Right kidney (tissue), 1 donor: ENCODE results near the gene EXOC4.
"Not testable (repeated sequence)": the region's sequence is repeated elsewhere in the genome, so short reads cannot be mapped to it uniquely, and the experiment has no call there.

ENCODE experiments used
- DNase-seq: peaks from one replicate; pipeline ENCODE4 v3.0.0-alpha.2; 2016

EXOC4 gene

DNA sequence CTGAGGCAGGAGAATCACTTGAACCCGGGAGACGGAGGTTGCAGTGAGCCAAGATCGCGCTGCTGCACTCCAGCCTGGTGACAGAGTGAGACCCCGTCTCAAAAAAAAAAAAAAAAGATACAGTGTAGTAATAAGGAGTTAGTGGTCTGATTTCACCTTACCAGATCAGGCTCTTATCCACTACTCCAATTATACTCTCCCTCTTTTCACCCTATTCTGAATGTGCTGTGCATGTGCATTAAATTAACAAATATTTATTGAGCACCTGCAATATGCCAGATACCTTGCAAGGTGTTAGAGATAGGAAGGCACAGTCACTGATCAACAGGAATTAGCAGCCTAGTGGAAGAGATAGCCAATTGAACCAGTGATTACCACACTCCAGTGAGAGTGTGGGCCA is 632.3 kb downstream of the EXOC4 start:
- DNase-seq = no peak

DNA sequence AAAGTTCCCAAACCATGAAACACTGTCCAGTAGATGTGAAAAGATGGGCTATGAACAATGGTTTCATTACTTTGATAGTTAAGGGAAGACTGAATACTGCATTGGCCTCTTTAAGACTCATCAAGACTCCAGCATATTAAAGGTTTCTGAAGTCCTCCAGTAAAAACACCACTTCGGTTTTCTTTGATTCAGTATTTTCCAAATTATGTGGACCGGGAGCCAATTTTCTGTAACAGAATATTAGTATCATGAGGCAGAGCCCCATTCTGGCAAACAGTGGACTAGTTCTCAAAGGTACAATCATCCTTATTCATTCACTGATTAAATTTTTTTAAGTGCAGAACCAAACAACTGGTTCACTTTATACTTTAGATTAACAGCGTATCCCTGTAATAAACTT is 633.2 kb downstream of the EXOC4 start:
- no peak for DNase-seq

- no peak for DNase-seq
These were observed 633.9 kb downstream of the EXOC4 start for GRCh38 chr7:133886797-133887196.

DNA sequence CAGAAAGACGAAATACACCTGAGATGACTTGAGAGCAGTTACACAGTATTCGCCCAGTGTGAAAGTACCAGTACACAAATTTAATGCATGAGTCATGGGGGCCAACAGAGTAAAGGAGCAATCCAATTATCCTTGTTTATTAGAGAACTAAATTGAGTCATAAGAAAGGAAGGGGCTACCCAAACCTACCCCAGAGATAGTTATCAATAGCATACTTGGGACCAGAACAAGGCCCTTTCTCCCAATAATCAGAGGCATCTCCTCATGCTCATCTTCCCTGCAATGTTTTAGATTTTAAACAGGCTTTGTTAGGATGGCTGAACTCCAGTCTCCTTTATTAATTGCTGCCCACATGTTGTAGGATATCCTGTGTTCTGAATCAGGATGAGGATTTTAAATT is 634.6 kb downstream of the EXOC4 start:
- DNase-seq = no peak

DNA sequence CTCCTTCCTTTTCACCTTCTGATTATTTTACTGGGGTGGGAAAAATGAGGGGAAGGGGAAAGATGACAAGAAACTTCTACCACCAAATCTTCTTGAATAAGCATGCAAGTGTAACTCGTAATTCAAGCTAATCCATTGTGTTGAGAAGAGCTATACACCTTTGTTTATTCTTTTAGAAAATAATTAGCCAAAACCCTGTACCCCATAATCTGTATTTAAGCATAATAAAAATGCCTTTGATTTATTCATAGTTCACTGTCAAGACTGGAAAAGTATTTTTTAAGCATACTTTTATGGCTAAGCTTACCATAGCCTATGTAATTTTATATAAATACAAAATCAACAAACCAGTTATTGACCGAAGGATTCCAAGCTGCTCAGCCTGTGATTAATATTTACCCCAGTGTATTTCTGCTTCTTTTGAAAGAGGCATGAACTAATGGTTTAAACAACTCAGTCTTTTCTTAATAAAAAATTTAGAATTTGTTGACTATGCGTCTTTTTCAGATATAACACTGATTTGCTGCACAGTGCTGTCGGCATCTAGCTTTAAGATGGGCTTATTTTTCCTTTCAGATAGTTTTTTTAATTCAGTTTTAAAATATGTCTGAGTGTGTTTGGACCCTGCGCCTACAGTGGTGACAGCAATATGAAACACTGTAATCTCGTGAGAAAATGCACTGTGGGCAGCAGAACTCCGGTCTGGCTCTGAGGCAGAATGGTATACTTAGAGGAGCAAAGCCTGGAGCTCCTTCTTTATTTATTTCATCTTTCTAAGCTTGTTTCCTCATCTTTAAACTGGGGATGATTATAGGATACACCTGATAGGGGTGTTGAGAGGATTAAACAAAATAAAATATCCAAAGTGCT is 635.4 kb downstream of the EXOC4 start:
- DNase-seq = no peak

DNA sequence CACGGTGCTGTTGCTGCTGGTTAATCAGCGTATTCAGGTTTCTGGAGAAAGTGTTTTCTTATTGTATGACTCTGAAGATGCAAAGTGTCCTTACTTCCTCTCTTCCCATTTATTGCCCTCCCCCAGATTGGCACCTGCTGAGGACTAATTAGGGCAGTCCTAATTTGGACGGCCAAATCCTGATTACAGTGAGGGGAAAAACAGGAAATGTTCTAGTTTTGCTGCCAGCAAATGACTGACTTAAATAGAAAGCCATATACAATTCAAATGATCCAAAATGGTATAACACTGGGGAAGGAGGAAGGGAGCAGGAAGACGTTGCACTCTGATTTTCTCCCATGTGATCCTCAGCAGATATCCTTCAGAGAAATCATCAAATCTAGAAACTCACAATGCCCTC is 651.9 kb downstream of the EXOC4 start:
- no peak for DNase-seq

DNA sequence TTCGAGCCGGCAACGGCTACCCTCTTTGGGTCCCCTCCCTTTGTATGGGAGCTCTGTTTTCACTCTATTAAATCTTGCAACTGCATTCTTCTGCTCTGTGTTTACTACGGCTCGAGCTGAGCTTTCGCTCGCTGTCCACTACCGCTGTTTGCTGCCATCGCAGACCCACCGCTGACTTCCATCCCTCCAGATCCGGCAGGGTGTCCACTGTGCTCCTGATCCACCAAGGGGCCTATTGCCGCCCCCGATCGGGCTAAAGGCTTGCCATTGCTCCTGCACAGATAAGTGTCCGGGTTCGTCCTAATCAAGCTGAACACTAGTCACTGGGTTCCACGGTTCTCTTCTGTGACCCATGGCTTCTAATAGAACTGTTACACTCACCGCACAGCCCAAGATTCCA is 653.7 kb downstream of the EXOC4 start:
- DNase-seq = not testable (repeated sequence)

GRCh38 chr7:133910761-133911160 is 657.9 kb downstream of the EXOC4 start:
- DNase-seq = no peak

DNA sequence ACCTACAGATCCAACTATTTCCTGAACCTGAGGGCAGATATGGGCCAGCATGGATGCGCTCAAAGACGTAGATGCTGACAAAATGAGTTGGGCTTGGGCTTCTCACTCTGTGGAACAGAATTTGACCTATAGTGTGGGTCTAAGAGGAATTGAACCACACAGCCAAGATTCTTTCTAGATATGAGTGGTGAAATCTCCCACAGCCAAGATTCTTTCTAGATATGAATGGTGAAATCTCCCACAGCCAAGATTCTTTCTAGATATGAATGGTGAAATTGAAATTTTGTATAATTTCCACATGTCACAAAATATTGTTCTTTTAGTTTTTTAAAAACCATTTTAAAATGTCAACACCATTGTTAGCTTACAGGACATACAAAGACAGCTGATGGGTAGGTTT is 658.8 kb downstream of the EXOC4 start:
- DNase-seq = no peak

DNA sequence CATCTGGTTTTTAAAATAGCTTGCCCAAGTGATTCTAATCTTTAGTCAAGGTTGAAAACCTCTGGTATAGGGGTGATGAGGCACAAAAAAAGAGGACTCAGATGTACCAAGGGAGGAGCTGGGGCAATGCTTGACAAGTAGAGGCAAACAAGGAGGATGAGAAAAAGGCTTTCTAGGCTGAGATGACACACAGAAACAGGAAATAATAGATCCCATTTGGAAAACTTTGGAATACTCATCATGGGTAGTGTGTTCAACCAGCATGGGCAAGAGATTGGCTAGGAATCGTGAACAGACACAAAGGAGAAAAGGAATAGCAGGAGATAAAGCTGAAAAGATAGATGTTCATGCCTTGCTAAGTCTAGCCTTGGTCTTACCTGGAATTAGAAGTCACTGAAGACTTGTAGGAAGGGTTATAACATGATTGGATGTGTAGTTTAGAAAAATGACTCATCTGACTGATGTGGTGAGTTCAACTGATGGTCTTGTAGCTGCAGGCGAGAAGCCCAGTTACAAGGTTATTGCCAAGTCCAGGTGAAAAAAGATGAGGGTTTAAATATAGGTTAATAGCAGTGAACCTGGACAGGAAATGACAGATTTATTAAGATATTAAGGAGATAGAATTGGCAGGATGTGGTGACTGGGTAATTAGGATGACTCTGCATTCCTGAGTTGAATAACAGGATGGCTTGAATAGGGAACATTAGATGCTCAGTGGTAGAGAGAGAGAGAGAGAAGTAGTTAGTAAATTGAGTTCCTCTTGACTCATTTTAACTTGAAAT is 660.2 kb downstream of the EXOC4 start:
- DNase-seq = no peak

- DNase-seq = no peak
These were observed 663.7 kb downstream of the EXOC4 start for GRCh38 chr7:133916621-133917020.

- DNase-seq = no peak
These were observed 666.9 kb downstream of the EXOC4 start for GRCh38 chr7:133919810-133920209.

DNA sequence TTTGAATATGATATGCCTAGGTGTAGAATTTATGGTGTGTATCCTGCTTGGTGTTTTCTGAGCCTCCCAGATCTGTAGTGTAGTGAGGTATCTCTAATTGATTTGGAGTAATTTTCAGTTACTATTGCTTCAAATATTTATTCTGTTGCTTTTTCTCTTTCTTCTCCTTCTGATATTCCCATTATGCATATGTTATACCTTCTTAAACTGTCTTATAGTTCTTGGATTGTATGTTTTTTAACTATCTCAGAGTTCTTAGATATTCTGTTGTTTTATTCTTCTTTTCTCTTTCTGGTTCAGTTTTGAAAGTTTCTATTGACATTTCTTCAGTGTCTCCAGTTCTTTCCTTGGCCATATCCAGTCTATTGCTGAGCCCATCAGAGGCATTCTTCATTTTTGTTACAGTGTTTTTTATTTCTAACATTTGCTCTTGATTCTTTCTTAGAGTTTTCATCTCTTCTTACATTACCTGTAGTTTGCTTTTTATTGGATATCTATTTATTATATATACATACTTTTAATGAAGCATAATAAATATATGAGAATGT is 668.8 kb downstream of the EXOC4 start:
- no peak for DNase-seq

GRCh38 chr7:133923974-133924373 is 671.1 kb downstream of the EXOC4 start:
- no peak for DNase-seq

- no peak for DNase-seq
These were observed 678.2 kb downstream of the EXOC4 start for GRCh38 chr7:133931053-133931452.

DNA sequence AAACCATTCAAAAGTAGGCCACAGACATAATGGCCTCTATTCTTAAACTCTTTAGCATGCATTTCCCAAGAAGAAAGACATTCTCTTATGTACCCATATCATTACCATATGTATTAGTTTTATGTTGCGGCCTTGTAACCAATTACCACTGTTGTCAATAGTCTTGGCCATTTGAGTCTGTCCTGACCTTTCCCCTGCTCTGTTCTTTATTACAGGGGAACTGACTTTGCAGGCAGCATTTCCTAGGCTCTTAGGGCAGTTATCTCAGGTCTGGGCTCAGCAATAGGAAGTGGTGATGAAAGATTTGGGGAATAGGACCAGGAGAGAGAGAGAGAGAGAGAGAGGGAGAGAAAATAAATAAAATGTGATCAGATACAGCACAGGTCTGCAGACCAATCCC is 679.7 kb downstream of the EXOC4 start:
- DNase-seq = no peak

DNA sequence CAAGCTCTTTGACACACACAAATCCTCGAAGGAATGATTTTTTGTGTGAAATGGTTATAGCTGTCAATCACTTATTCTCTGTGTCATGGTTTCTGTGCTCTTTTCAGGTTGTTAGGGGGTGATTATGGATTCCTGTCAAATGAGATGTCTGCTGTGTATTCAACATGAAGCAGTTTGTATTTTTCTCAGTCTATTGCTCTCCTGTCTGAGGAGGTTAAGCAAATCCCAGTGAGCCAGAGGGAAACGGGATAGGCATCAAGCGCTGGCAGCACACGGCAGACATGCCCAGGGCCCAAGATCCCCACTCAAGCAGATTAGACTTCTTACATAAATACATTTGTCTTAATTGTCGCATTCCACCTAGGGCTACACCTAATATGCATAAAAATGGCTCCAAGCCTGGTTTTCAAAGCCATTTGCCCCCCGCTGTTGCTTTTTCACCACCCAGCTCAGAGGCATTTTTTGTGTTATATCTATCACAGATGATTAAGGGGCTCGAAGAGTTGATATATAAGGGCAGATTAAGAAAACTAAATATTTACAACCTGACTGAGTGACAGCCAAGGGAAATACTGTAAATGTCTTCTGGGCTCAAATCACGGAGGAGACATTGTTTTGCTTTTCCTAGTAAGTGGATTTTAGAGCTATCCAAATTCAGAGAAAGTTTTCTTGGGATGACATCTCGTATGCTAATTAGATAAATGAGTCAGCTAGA is 681.5 kb downstream of the EXOC4 start:
- no peak for DNase-seq

- no peak for DNase-seq
These were observed 682.1 kb downstream of the EXOC4 start for GRCh38 chr7:133934977-133935330.

DNA sequence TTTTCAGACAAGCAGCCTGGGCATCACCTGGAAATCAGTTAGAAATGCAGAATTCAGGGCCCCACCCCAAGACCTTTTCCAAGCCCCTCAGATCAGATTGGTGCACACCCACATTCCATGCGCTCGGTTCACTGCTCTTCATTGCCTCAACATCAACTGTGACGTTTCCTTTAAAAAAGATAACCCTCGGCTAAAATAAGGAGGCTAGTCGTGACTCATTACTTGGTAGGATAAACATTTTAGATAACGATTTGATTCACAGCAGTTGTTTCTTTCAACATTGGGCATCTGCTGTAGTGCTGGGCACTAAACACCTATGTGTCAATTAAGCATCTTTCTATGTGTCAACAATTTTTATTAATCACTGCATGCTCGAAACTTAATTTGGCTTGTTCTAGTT is 683.2 kb downstream of the EXOC4 start:
- no peak for DNase-seq

DNA sequence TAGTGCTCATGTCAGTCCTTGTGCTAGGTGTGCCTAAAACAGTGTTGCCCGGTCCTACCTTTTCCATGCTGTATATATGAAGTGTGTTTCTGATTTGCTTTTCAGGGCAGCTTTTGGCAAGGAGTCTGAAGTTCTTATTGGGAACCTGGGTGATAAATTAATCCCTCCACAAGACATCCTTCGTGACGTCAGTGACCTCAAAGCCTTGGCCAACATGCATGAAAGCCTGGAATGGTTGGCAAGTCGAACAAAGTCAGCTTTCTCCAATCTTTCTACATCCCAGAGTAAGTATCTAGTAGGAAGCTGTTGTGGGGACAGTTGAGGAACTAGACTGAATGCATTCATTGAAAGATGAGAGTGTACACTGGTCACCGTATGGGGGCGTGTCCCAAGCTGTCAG is 684.9 kb downstream of the EXOC4 start:
- no peak for DNase-seq

DNA sequence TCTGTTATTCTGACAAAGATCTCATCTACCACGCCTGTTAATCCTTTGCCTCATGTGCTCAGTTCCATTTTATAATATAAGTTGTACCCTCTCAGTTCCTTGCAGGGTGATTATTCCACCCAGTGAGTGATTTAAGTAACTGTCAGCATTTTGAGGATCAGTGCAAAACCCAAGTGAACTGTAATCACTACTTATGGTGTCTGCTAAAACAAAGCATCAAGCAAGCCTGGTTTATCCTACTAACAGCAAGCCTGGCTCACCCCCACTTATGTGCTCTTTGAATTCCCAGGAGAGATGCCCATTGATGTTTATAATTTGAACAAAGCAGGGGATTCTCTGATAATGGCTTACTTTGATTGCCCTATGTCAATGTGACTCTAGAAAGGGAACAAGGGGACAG is 687.5 kb downstream of the EXOC4 start:
- DNase-seq = no peak

GRCh38 chr7:133941496-133941895 is 688.6 kb downstream of the EXOC4 start:
- DNase-seq = no peak

- DNase-seq = no peak
These were observed 692.6 kb downstream of the EXOC4 start for GRCh38 chr7:133945497-133945896.
